GM12891 (cell line): Measurements from ENCODE around the gene FADS1.

ENCODE experiments used
- POLR2A ChIP-seq: IDR thresholded peaks from 2 replicates; pipeline ENCODE4 v1.6.1; 2011; ENCODE audit warnings: low read depth, low read length, control low read depth
- POLR2AphosphoS5 ChIP-seq: IDR thresholded peaks from 2 replicates; pipeline ENCODE4 v1.6.1; 2011; ENCODE audit warnings: low read depth, low read length, control low read depth
- SPI1 ChIP-seq: IDR thresholded peaks from 2 replicates; pipeline ENCODE4 v1.6.1; 2011; ENCODE audit warnings: low read depth, low read length, control low read depth
- TAF1 ChIP-seq: IDR thresholded peaks from 2 replicates; pipeline ENCODE4 v1.6.1; 2011; ENCODE audit warnings: low read depth, low read length, control low read depth

GRCh38 chr11:61854966-61855714, 38.3 kb upstream of the FADS1 start:
- no peak for TF ChIP-seq POLR2A
- TF ChIP-seq POLR2AphosphoS5 = no peak
- no peak for TF ChIP-seq TAF1
- no peak for TF ChIP-seq SPI1
